DND-41 (cell line): ENCODE results near the gene GNG12.

Experiments used
- EZH2 ChIP-seq: IDR thresholded peaks from 3 replicates; pipeline ENCODE4 v1.6.1; 2012; ENCODE audit warnings: borderline replicate concordance, low read depth, mild to moderate bottlenecking, moderate library complexity, low read length, inconsistent platforms; ENCODE audit not compliant: severe bottlenecking
- TF ChIP-seq, protein P1 (sequence below): IDR thresholded peaks from 2 replicates; pipeline ENCODE4 v1.5.1; 2012; ENCODE audit warnings: borderline replicate concordance, low read length, moderate library complexity, mild to moderate bottlenecking; ENCODE audit not compliant: poor library complexity, severe bottlenecking; ENCODE audit errors: extremely low read depth

DNA sequence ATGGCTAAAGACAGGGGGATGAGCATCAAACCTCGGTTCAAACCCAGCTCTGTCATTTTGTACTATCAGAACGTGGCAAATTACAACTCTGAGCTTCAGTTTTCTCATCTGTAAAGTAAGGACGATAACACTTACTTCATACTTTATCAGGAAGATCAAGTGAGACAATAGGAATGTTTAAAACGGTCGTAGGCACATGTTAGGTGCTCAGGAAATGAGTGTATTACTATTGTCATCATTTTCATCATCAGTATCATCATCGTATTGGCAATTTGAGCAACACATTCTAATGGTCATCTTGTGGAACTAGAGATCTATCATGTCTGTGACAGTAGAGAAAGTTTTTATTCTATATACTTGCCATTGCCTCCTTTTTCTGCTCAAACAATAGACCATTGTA, 170.4 kb downstream of the GNG12 start:
- TF ChIP-seq, protein P1, sequence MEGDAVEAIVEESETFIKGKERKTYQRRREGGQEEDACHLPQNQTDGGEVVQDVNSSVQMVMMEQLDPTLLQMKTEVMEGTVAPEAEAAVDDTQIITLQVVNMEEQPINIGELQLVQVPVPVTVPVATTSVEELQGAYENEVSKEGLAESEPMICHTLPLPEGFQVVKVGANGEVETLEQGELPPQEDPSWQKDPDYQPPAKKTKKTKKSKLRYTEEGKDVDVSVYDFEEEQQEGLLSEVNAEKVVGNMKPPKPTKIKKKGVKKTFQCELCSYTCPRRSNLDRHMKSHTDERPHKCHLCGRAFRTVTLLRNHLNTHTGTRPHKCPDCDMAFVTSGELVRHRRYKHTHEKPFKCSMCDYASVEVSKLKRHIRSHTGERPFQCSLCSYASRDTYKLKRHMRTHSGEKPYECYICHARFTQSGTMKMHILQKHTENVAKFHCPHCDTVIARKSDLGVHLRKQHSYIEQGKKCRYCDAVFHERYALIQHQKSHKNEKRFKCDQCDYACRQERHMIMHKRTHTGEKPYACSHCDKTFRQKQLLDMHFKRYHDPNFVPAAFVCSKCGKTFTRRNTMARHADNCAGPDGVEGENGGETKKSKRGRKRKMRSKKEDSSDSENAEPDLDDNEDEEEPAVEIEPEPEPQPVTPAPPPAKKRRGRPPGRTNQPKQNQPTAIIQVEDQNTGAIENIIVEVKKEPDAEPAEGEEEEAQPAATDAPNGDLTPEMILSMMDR: no peak
- no peak for TF ChIP-seq EZH2
